ENCODE measurements around the gene CSTPP1.

DNA sequence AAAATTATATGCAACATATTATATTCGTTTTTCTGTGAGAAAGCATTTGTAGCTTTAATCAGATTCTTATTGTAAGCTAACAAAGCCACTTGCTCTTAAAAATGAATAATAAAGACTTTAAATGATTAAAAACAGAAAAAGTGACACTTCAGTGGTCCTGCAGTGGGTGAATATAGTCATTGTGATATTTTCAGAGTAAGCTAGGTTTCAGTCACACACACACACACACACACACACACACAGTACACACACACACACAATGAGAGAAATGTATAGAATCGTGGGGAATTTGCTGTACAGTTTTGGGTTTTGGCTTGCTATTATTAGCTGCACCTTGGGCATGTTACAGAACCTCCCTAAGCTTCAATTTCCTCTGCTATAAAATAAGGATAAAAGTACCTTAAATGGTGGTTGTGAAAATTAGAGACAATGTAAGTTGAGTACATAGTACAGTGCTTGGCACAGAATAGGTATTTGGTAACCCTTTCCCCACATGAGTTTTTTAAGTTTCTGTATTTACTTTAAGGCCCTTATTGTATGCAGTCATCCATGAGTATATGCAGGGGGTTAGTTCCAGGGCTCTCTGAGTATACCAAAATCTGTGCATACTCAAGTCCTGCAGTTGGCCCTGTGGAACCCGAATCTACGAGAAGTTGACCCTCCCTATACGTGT lies 39.8 kb downstream of the CSTPP1 start:
- TF ChIP-seq POLR2AphosphoS5 (IDR thresholded peaks at IDR 0.05), result no peak
- TF ChIP-seq, protein P1, sequence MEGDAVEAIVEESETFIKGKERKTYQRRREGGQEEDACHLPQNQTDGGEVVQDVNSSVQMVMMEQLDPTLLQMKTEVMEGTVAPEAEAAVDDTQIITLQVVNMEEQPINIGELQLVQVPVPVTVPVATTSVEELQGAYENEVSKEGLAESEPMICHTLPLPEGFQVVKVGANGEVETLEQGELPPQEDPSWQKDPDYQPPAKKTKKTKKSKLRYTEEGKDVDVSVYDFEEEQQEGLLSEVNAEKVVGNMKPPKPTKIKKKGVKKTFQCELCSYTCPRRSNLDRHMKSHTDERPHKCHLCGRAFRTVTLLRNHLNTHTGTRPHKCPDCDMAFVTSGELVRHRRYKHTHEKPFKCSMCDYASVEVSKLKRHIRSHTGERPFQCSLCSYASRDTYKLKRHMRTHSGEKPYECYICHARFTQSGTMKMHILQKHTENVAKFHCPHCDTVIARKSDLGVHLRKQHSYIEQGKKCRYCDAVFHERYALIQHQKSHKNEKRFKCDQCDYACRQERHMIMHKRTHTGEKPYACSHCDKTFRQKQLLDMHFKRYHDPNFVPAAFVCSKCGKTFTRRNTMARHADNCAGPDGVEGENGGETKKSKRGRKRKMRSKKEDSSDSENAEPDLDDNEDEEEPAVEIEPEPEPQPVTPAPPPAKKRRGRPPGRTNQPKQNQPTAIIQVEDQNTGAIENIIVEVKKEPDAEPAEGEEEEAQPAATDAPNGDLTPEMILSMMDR (IDR thresholded peaks at IDR 0.05), result no peak
